Measurements from ENCODE around the gene RHOG.
A peak's percentile ranks its signal among the peaks of the same experiment; 100 is the strongest.

The RHOG gene

DNA sequence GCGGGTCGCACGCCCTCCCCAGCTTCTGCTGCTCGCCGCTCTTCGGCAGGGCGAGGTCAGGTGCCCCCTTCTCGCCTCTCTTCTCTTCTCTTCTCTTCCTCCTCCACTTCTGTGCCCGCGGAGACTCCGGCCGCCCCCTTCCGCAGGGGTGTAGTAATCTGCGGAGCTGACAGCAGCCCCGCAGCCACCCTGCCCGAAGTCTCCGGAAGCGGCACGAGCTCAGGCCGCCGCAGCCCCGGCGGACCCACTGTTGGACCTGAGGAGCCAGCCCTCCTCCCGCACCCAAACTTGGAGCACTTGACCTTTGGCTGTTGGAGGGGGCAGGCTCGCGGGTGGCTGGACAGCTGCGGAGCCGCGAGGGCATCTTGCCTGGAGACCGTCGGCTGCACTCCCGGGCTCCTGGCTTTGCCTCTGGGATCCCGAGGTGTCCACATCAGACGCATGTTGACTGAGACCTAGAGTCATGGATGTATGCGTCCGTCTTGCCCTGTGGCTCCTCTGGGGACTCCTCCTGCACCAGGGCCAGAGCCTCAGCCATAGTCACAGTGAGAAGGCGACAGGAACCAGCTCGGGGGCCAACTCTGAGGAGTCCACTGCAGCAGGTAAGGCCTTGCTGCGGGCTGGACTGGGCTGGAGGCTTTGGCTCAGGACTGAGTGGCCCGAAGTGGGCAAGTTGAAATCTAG is 15.2 kb upstream of the RHOG start:
- TF ChIP-seq ZBTB7A (IDR thresholded peaks at IDR 0.05; ENCODE audit: low read depth) (peak; percentile 22; the same call in 1 of the 2 replicates), TCF12 (IDR thresholded peaks at IDR 0.05; ENCODE audit: low read depth) (0 out of 2 replicates have a peak, but pooled peaks have one; percentile 26)
- TF ChIP-seq, protein P1, sequence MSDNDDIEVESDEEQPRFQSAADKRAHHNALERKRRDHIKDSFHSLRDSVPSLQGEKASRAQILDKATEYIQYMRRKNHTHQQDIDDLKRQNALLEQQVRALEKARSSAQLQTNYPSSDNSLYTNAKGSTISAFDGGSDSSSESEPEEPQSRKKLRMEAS (IDR thresholded peaks at IDR 0.05) = no peak; the same call in 1 of the 2 replicates

DNA sequence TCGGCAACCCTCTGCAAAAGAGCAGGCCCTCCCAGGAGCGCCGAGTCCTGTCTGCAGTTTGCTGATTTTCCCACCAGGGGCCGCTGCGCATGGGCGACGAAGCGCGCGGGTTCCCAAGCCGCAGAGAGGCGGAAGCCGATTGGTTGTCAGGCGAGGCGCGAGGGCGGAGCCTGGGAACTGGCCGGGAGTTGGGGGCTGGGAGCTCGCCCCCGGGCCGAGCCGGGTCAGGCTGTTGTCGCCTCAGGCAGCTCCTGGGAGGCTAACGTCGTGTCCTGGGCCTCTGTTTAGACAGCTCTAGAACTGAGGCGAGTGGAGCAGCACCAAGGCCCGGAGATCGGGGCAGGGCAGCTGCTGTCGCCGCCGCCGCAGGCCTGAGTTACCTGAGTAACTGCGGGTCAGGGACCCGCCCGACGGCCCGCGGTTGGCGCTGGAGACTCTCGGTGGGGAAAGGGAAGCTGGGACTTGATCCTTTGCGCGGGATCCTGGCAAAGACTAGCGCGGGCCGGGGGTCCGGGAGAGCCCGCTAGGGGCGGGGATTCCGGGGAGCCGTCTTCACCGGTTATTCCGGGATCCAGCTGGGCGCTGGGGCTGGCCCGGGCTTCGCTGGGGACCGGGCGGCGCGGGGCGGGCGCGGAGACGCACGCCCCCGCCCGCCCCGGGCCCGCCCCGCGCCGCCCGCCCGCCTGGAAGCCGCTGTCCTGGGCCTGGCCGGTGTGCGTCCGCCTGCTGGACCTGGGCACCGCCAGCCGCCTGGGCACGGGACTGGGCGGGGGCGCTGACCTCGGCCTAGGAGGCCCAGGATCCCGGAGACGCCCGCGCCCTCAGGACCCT is 14.4 kb upstream of the RHOG start, which contains the start of gene STIM1:
Gene STIM1 (plus strand): TSS at position 688 of the 831 bp plus-strand sequence. CDS start 607 bp downstream, outside the sequence.
- TF ChIP-seq RAD21 (IDR thresholded peaks at IDR 0.05; ENCODE audit: low read depth) (peak; percentile 77), CEBPB (IDR thresholded peaks at IDR 0.05) (peak; percentile 11; the same call in 1 of the 2 replicates), EGR1 (IDR thresholded peaks at IDR 0.05) (no peak), YY1 (IDR thresholded peaks at IDR 0.05; ENCODE audit: low read depth) (peak; percentile 39; the same call in 1 of the 2 replicates), CREB1 (IDR thresholded peaks at IDR 0.05; ENCODE audit: low read depth) (no peak), NFIC (IDR thresholded peaks at IDR 0.05) (no peak), EP300 (IDR thresholded peaks at IDR 0.05; ENCODE audit: borderline replicate concordance) (no peak), TEAD4 (IDR thresholded peaks at IDR 0.05) (no peak), ZBTB7A (IDR thresholded peaks at IDR 0.05; ENCODE audit: low read depth) (peak; percentile 68), TAF1 (IDR thresholded peaks at IDR 0.05; ENCODE audit: low read depth) (peak; percentile 47; the same call in 1 of the 2 replicates), FOXM1 (IDR thresholded peaks at IDR 0.05; ENCODE audit: borderline replicate concordance, low read depth) (no peak), TCF12 (IDR thresholded peaks at IDR 0.05; ENCODE audit: low read depth) (peak; percentile 49)
- TF ChIP-seq, protein P1 (IDR thresholded peaks at IDR 0.05) = peak; percentile 87
- TF ChIP-seq, protein P2, sequence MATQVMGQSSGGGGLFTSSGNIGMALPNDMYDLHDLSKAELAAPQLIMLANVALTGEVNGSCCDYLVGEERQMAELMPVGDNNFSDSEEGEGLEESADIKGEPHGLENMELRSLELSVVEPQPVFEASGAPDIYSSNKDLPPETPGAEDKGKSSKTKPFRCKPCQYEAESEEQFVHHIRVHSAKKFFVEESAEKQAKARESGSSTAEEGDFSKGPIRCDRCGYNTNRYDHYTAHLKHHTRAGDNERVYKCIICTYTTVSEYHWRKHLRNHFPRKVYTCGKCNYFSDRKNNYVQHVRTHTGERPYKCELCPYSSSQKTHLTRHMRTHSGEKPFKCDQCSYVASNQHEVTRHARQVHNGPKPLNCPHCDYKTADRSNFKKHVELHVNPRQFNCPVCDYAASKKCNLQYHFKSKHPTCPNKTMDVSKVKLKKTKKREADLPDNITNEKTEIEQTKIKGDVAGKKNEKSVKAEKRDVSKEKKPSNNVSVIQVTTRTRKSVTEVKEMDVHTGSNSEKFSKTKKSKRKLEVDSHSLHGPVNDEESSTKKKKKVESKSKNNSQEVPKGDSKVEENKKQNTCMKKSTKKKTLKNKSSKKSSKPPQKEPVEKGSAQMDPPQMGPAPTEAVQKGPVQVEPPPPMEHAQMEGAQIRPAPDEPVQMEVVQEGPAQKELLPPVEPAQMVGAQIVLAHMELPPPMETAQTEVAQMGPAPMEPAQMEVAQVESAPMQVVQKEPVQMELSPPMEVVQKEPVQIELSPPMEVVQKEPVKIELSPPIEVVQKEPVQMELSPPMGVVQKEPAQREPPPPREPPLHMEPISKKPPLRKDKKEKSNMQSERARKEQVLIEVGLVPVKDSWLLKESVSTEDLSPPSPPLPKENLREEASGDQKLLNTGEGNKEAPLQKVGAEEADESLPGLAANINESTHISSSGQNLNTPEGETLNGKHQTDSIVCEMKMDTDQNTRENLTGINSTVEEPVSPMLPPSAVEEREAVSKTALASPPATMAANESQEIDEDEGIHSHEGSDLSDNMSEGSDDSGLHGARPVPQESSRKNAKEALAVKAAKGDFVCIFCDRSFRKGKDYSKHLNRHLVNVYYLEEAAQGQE (IDR thresholded peaks at IDR 0.05; ENCODE audit: low read depth) = no peak
- TF ChIP-seq, protein P3, sequence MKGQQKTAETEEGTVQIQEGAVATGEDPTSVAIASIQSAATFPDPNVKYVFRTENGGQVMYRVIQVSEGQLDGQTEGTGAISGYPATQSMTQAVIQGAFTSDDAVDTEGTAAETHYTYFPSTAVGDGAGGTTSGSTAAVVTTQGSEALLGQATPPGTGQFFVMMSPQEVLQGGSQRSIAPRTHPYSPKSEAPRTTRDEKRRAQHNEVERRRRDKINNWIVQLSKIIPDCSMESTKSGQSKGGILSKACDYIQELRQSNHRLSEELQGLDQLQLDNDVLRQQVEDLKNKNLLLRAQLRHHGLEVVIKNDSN (IDR thresholded peaks at IDR 0.05) = no peak

DNA sequence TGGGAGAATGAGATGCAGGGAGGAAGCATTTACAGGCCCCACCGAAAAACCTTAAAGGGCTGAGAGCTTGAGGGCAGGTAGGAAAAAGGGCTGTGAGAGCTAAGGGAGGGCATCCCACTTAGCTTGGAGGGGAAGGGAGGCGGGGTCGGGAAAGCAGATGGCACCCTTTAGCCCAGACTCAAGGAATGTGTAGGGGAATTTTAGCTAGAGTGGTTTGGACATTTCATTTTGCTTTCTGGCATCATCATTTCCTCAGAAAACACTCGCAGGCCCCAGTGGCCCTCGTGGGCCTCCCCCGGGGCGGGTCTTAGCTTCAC is 13.9 kb upstream of the RHOG start:
- TF ChIP-seq NFIC (IDR thresholded peaks at IDR 0.05) (no peak), TCF12 (IDR thresholded peaks at IDR 0.05; ENCODE audit: low read depth) (no peak), CEBPB (IDR thresholded peaks at IDR 0.05) (no peak), CREB1 (IDR thresholded peaks at IDR 0.05; ENCODE audit: low read depth) (no peak), EGR1 (IDR thresholded peaks at IDR 0.05) (no peak), TEAD4 (IDR thresholded peaks at IDR 0.05) (no peak), TAF1 (IDR thresholded peaks at IDR 0.05; ENCODE audit: low read depth) (no peak), EP300 (IDR thresholded peaks at IDR 0.05; ENCODE audit: borderline replicate concordance) (no peak), YY1 (IDR thresholded peaks at IDR 0.05; ENCODE audit: low read depth) (no peak), ZBTB7A (IDR thresholded peaks at IDR 0.05; ENCODE audit: low read depth) (no peak), RAD21 (IDR thresholded peaks at IDR 0.05; ENCODE audit: low read depth) (no peak)
- TF ChIP-seq, protein P2 (IDR thresholded peaks at IDR 0.05; ENCODE audit: low read depth) = no peak
- TF ChIP-seq, protein P1 (IDR thresholded peaks at IDR 0.05) = no peak

DNA sequence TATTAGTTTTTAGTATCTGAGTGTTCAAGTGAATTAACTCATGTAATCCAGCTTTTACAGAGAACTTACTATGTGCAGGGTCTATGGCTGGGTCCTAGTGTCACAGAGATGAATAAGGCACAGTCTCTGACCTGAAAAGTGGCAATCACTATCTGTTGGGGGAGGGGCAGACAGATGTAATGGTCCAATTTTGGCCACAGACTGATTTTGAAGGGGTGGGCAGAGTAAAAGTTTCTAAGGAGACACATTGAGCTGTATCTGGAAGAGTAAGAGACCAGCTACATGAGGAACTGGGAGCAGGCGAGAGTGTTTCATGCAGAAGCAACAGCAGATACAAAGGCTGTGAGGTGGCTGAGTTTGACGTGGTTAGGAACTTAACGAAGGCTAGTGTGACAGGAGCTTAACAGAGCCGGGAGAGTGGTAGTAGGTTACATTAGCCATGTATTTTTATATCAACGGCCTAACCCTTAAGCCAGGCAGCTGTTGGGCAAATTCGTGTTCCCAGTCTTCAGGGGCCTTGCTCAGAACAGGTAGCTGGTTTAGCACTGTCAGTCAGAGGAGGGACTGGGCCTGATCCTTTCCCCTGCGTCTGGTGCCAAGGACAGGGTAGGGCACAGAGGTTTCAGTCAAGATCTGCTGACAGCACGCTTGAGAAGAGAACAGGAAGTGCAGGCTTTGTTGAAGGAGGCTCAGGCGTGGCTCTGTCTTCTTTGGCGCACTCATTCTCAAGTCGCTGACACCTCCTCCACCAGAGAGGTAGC is 13.3 kb upstream of the RHOG start:
- TF ChIP-seq YY1 (IDR thresholded peaks at IDR 0.05; ENCODE audit: low read depth) (no peak), TCF12 (IDR thresholded peaks at IDR 0.05; ENCODE audit: low read depth) (no peak), ZBTB7A (IDR thresholded peaks at IDR 0.05; ENCODE audit: low read depth) (no peak), NFIC (IDR thresholded peaks at IDR 0.05) (no peak), TAF1 (IDR thresholded peaks at IDR 0.05; ENCODE audit: low read depth) (no peak), FOXM1 (IDR thresholded peaks at IDR 0.05; ENCODE audit: borderline replicate concordance, low read depth) (no peak), CEBPB (IDR thresholded peaks at IDR 0.05) (no peak), EGR1 (IDR thresholded peaks at IDR 0.05) (no peak), EP300 (IDR thresholded peaks at IDR 0.05; ENCODE audit: borderline replicate concordance) (no peak), CREB1 (IDR thresholded peaks at IDR 0.05; ENCODE audit: low read depth) (no peak), TEAD4 (IDR thresholded peaks at IDR 0.05) (no peak)
- TF ChIP-seq, protein P1 (IDR thresholded peaks at IDR 0.05) = no peak
- TF ChIP-seq, protein P2 (IDR thresholded peaks at IDR 0.05; ENCODE audit: low read depth) = no peak
